NCI-H2107 treated with DMSO at 0.1 percent for 48 hours (cell line): ENCODE data around the gene SLC39A9.
"Not testable (repeated sequence)": the region's sequence is repeated elsewhere in the genome, so short reads cannot be mapped to it uniquely, and the experiment has no call there.

Source experiments
- DNase-seq: peaks from one replicate; lab custom pipeline; 2025; ENCODE audit not compliant: unreplicated experiment; lab: John Stamatoyannopoulos, UW

Gene SLC39A9

DNA sequence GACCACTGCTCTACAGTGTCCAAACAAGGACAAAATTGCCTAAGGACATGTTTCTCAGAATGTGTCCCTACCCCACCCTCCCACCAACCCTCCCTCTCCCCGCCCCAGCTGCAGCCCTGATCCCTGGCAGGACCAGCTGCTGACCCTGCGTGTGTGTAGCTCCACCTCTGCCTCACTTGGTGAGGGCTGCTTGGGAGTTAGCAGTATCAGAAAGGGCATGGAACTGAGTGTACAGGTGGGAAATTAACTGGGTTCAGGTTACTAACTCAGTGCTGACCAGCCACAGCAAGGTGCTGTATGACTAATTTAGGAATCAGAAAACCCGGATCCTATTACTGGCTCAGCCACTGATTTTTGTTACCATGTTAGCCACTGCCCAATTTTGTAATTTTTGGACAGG, 74.8 kb downstream of the SLC39A9 start:
- peak; percentile 32 for DNase-seq

DNA sequence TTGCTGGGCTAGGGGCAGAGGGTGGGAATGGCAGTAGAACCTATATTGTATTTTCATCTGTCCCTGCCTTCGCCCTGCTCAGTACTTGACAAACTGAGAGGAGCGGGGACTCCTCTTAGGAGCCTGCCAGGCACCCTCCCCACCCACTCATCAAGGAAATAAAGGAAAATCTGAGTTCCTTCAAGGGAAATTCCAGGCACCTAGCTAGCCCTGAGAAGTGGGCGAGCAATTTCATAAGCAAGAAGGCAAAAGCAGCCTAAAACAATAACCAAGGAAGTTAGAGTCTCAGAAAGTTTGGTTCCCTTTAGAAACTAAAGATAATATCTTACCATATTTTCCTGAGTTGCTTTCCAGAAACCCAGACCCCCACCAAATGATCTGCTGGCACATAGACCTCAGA, 75.5 kb downstream of the SLC39A9 start:
- DNase-seq, result no peak

DNA sequence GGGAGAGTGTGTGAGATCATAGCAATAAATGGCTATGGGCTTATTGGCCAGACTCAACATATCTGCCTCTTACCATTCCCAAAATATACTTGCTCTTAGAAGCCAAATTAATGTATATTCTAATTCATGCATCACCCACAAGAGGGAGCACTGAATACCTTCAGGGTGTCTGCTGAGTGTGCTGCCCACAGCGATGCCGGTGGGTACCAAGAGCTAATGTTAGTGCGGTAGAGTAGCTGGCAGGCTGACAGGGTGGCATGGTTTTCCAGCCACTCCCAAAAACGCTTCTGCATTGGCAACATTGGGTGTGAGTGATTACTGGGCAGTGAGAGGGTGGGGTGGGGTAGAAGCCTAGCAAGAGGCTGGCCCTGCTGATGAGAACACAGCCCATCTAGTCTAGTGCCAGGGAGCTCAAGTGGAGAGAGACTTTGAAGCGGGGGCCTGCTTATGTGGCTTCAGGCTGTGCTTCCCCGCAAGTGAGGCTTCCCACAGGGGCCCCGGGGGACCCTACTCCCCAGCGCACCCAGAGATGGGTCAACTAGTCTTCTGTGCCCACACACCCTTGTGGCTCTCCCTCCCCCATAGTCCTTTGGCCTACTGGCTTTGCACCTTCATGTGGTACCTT, 76.8 kb downstream of the SLC39A9 start:
- peak; percentile 63 for DNase-seq

DNA sequence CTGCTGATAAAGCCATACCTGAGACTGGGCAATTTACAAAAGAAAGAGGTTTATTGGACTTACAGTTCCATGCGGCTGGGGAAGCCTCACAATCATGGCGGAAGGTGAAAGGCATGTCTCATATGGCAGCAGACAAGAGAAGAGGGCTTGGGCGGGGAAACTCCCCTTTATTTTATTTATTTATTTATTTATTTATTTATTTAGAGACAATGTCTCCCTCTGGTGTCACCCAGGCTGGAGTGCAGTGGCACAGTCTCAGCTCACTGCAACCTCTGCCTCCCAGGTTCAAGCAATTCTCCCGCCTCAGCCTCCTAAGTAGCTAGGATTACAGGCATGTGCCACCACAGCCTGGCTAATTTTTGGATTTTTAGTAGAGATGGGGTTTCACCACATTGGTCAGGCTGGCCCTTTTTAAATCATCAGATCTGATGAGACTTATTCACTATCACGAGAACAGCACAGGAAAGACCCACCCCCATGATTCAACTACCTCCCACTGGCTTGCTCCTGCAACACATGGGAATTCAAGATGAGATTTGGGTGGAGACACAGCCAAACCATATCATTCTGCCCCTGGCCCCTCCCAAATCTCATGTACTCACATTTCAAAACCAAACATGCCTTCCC, 78.4 kb downstream of the SLC39A9 start:
- not testable (repeated sequence) for DNase-seq

DNA sequence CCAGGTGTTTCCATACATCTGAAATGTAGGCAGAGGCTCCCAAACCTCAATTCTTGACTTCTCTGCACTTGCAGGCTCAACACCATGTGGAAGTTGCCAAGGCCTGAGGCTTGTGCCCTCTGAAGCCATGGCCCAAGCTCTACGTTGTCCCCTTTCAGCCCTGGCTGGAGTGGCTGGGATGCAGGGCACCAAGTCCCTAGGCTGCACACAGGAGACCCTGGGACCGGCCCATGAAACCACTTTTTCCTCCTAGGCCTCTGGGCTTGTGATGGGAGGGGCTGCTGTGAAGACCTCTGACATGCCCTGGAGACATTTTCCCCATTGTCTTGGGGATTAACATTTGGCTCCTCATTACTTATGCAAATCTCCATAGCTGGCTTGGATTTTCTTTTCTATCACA, 79.6 kb downstream of the SLC39A9 start:
- not testable (repeated sequence) for DNase-seq

DNA sequence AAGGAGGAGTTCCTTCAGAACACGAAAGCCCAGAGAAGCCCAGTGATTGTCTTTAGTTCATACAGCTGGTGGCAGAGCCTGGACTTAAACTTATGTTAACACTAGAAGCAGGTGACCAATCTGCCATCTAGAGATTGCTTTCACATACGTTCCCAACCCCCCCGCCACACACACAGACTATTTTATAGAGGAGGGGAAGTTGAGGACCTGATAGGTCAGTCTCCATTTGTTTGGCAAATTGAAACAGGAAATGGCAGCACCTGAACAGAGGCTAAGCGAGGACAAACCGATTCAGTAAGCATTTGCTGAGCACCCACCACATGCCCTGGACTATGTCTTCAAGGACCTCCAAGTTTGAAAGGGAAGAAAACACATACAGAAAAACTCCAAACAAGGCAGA, 81.2 kb downstream of the SLC39A9 start:
- DNase-seq, result no peak

DNA sequence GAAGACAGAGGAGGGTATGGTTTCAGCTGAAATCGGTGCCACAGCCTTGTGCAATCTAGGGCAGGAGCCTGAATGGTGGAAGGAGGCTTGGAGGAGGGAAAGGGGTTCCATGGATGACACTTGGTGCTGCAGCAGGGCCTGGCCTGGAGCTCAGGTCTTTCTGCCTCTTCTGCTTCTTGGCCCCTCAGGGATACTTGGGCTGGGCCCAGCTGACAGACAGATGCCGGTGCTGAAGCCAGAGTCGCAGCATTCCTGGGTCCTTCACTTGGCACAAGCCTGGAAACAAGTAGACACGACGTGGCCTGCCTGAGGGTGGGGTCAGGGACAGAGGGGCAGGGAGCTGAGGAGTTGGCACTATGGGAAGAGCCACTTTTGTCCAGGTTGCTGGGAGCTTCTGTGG, 81.6 kb downstream of the SLC39A9 start:
- DNase-seq, result no peak

DNA sequence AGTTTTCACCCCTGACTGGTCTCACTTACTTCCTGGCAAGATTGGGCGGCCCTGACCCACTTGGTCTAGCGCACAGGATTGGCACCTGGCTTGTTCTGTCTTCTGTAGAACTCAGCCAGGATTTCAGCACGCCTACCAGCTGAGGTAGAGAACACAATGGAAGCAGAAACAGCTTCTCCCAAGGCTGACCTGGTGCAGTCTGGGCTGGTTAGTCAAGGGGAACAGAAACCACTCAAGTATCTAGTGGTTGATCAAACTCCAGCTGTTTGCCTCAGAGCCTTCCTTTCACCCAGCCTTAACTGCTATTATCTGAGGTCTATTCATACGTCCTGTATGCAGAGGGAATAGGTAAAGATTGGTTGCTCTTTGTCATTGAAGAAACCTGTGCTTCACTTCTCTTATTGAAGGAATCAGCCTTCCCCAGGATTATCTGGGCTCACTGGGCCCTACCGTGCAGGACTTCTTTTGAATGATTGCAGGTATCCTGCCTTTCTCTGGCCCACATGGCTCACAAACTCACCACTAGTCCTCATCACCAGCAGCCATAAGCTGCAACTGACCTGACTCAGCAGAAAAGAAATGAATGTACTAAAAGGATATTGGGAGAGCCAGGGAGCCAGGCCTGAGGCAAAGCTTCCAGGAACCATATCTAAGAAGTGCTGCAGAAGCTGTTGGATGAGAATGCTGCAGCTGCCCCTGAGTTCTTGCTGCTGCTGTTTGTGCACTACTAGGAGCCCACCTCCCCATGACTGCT, 83.5 kb downstream of the SLC39A9 start:
- DNase-seq, result peak; percentile 82

- peak; percentile 65 for DNase-seq
Observed at GRCh38 chr14:69483765-69484443, 85.4 kb downstream of the SLC39A9 start.

DNA sequence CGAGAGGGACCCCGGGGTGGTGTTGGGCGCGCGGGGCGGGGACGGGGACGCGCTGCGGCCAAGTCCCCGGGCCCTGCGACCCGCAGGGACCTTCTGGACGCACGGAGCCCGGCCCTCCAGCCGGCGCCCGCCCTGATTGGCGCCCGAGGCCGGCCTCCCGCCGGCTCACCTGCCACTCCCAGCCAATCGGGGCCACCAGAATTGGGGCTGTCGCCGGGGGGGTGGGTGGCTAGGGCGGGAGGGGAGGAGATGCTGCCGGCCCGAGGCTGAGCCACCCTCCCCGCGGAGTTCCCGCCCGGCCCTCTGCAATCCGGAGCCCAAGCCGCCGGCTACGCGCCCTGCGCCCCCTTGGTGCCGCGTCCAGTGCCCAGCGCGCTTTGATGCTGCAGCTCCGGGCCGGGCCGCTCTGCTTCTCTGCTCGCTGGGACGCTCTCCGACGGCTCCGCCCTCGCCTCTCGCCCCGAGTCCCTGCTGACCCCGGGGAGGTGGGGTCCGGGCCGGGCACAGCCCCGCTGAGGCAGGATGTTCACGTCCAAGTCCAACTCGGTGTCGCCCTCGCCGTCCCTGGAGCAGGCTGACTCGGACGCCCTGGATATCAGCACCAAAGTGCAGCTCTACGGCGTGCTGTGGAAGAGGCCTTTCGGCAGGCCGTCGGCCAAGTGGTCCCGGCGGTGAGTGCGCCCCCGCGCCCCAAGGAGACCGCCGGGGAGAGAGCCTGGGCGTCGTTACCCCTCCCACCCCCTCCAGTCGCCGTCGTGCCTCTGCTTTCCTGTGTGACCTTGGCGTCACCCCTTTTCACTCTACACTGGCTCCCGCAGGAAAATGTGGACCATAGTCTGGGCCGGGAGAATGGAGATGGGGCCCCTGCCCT, 86.2 kb downstream of the SLC39A9 start, which contains the start of gene PLEKHD1:
PLEKHD1 (plus strand) TSS at position 285 of the 871 bp plus-strand sequence; CDS start at position 523, 238 bp downstream.
- no peak for DNase-seq

DNA sequence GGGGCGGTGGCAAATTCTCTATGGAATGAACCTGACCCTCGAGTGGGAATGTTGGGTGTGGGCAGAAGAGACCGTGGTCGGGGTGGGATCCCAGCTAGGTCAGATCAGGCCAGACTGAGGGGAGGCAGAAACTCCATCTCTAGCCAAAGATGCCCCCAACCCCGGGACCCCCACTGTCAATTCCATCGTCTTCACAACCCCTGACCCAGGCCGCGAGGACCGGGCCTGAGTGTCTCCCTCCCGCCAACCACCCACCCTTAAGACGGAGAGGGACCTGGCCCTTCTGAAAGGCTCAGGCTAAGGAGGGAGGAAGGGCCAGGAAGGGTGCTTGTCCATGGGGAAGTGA, 86.8 kb downstream of the SLC39A9 start:
- DNase-seq, result no peak

DNA sequence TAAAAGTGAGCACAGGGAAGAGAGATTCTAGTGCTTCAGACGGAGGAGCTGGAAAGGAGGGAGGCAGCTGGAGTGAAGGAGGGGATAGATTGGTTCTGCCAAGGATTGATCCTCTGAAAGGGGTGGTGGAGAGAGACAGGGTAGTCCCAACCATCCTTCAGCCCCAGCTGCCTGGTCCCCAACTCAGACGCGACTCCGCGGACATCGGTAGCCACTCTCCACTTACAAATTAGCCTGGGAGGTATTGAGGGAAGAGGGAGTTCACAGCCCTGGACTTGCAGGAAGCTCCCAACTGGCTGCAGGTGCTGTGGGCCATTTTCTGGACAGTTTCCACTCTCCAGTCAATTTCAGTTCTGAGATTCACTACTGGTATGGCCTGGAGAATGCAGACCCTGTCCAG, 87.2 kb downstream of the SLC39A9 start:
- DNase-seq, result no peak

- no peak for DNase-seq
Observed at GRCh38 chr14:69487226-69487625, 88.7 kb downstream of the SLC39A9 start.

DNA sequence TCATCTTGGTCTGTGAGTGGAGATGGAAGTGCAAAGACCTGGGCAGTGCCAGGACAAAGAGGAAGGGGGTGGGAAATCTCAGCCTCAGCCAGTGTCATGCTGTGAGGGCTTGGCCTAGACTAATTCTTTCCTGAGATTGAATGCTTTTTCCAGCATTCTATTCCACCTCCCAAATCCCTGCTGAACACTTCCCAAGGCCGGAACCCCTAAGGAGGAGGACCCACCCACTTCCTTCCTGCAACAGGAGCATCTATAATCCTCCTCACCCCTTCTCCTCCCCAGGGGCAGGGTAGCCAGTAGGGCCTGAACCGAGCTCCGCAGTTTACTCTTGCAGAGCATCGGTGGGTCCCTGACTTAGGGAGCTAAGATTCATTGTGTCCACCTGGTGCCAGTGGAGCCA, 89.3 kb downstream of the SLC39A9 start:
- DNase-seq, result no peak

GRCh38 chr14:69489495-69489894, 91.0 kb downstream of the SLC39A9 start:
- DNase-seq, result no peak

- no peak for DNase-seq
Observed at GRCh38 chr14:69490219-69490918, 91.9 kb downstream of the SLC39A9 start.

- DNase-seq, result no peak
Observed at GRCh38 chr14:69491193-69491592, 92.7 kb downstream of the SLC39A9 start.

DNA sequence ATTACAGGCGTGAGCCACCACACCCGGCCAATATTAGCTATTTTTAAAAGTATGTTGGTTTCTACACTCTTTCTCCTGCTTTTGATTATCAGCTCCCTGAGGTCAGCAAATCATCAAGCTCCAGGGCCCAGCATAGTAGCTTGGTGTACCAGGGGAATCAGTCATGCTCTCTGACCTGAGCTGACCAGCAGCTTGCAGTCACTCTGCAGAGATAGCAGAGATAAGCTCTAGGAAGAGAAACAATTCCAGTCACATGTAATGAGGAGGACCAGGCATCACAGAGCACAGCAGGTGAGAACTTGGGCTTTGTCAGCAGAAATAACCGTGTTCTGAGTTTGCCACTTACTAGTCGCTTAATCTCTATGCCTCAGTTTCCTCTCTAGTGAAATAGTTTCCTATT, 94.5 kb downstream of the SLC39A9 start:
- DNase-seq, result no peak

DNA sequence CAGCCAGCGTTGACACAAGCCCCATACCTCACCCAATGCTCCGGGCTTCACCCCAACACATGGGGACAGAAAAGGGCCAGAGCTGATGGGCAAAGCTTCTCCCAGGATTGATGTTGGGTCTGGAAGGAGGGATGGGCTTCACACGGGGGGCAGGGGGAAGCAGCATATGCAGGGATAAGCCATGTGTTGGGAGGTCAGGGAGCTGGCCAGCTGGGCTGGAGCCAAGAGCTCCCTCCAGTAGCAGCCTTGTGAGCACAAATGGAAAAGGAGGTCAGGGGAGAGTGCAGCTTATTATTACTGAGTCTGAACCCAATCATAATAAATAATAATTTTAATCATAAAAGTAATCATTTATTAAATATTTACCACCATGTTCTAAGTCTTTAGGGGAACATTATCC, 95.3 kb downstream of the SLC39A9 start:
- no peak for DNase-seq

- no peak for DNase-seq
Observed at GRCh38 chr14:69495341-69495921, 96.9 kb downstream of the SLC39A9 start.
